Right lung (tissue), 5 donors: ENCODE results near the gene ADAM12. TPM values are rescaled to one million over a fixed set of nuclear protein-coding genes. Genes with fewer than 3 reads are reported as not detected.

ENCODE experiments used
- DNase-seq, 2 donors: peaks; one replicate each; pipeline ENCODE4 v3.0.0-alpha.2; 2013
- polyA plus RNA-seq, 5 donors: library from polyadenylated mRNA; unstranded; fragments of 120-200 nt; gene quantifications; one replicate each; pipeline versions ENCODE4 v1.2.1 to v1.2.3, GENCODE V29; 2013; ENCODE audit warnings: inconsistent platforms in 1 of 5, low replicate concordance in 1 of 5; ENCODE audit not compliant: insufficient read length in 5 of 5, insufficient read depth in 1 of 5

Gene ADAM12
- polyA plus RNA-seq, 5 donors, result 6.3 to 12.1 (median 9.9) TPM

- DNase-seq, result no peak
These were observed 241.5 kb downstream of the ADAM12 start for GRCh38 chr10:126146771-126147170.

GRCh38 chr10:126143117-126143516, 245.2 kb downstream of the ADAM12 start:
- no peak for DNase-seq

DNA sequence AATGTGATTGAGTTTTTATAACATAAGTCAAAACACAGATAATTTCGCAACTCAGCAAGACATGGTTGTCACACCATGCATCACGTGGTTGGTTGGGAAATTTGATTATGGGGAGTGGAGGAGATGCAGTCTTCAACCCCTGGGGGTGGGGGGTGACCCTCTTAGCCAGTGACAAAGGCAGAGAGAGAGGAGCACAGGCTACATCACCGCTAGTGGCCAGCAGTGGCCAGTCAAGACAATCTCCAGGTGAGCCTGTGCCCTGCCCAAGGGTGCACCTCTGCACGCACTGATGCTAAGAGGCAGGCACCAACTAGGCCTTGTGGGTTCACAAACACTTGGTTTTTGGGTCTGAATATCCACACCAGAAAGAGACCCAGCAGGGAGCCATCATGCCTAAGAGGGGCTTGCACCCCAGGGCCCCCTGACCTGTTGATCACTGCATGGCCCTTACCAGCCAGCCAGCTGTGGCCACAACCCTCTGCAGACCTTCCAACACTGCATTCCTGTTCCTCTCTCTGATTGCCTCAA, 247.5 kb downstream of the ADAM12 start:
- DNase-seq, result no peak

DNA sequence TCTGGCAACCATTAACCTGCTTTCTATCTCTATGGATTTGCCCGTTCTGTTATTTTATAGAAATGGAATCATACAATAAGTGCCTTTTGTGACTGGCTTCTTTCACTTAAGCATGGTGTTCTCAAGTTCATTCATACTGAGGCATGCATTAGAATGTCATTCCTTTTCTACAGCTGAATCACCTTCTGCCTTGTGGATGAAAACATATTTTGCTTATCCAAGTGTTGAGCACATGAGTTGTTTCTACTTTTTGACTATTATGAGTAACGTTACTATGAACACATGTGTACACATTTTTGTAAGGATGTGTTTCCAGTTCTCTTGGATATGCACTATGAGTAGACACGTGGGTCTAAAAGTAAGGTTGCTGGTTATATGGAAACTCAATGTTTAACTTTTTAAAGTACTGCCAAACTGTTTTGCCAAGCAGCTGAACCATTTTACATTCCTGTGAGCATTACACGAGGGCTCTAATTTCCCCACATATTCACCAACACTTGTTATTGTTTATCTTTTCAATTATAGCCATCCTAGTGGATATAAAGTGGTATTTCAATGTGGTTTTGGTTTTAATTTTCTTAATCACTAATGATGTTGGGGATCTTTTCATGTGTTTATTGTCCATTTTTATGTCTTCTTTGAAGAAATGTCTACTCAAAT, 250.6 kb downstream of the ADAM12 start:
- DNase-seq, result no peak

GRCh38 chr10:126135941-126136595, 252.2 kb downstream of the ADAM12 start:
- no peak for DNase-seq

- no peak for DNase-seq
These were observed 253.1 kb downstream of the ADAM12 start for GRCh38 chr10:126135177-126135576.

GRCh38 chr10:126133906-126134656, 254.2 kb downstream of the ADAM12 start:
- DNase-seq, result no peak

DNA sequence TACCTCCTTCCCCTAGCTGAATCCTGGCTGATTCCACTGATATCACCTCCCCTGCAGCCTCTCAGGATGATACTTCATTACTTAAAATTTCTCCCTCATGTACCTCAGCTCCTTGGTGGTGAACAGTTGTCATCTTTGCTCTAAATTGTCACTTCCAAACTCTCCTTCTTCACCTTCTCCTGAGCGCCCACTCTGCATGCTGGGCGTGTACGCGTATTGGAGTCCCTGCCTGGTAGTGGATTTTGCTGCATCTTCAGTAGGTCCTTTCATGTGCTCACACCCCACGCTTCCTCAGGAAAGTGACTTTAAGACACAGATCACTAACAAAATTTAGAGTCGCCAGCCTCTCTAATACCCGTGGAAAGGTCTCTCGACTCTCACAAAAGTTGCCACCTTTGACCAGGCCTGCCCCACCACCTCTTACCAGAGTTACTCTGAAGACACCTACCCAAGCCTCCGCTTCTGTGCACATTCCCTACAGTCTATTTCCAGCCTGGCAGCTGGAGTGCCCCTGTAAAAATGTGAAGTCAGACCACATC, 255.1 kb downstream of the ADAM12 start:
- no peak for DNase-seq

- DNase-seq, result no peak
These were observed 256.9 kb downstream of the ADAM12 start for GRCh38 chr10:126131341-126131740.

GRCh38 chr10:126130271-126130710, 258.0 kb downstream of the ADAM12 start:
- DNase-seq, result peak; percentile 53 to 58

GRCh38 chr10:126129026-126129425, 259.3 kb downstream of the ADAM12 start:
- DNase-seq, result no peak

DNA sequence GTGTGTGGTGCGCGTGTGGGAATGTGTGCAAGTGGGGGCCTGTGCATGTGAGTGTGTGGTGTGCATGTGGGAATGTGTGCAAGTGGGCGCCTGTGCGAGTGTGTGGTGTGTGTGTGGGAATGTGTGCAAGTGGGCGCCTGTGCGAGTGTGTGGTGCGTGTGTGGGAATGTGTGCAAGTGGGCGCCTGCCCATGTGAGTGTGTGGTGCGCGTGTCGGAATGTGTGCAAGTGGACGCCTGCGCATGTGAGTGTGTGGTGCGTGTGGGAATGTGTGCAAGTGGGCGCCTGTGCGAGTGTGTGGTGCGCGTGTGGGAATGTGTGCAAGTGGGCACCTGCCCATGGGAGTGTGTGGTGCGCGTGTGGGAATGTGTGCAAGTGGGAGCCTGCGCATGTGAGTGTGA, 259.7 kb downstream of the ADAM12 start:
- DNase-seq, result no peak

GRCh38 chr10:126127481-126128029, 260.7 kb downstream of the ADAM12 start:
- DNase-seq, result no peak

GRCh38 chr10:126126866-126127265, 261.4 kb downstream of the ADAM12 start:
- DNase-seq, result no peak

- DNase-seq, result no peak
These were observed 262.3 kb downstream of the ADAM12 start for GRCh38 chr10:126126023-126126422.

- DNase-seq, result no peak
These were observed 263.5 kb downstream of the ADAM12 start for GRCh38 chr10:126124668-126125349.

DNA sequence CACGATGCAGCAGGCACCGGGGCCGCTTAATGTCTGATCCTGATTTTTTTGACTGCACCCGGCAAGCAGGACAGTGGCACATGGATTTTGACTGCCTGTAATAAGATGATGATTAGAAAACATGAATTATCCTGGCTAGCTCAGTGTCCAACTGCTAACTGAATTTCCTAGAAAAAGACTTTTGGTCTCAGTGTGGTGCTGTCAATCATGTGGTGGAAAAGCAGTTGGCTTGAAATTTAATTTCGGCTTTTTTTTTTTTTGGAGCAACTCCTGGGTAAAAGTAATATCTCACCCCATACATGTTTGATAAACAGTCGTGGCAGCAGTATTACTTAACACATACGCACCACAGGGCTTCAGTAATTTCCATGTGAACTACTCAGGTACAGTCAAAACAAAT, 264.2 kb downstream of the ADAM12 start:
- DNase-seq, result no peak

DNA sequence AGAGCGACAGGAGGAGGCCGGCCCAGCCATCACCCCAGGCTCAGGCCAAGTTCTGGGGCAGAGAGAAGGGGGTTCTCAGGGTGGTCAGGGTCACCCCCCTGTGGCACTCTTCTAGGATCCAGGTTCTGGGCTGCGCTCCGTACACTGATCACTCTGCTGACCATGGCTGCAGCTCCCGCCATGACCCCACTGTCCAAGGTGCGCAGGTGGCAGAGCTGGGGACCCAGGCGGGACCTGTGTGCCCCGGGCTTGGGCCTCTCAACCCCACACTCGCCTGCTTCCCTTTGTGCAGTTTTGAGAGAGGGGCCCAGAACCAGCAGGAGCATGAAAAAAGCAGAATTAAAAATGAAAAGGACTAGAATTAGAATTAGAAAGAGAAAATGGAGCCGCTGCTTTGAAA, 264.8 kb downstream of the ADAM12 start:
- DNase-seq, result no peak

DNA sequence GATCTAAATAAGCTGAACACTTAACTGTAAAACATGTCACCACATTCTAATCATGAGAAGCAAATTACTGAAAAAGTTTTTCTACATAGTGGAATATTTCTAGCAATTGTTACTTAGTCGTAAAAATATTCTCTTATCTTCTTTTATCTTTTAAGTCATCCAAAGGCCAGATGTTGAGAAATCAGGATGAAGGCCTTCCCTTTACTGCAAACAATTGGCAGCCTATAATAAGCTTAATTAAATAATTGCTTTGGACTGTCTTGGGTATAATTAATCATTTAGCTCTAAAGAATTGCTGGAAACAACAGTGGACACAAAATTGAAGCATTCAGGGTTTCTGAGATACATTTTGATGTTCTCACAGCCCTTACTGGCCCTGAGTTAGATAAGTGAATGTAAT, 265.4 kb downstream of the ADAM12 start:
- no peak for DNase-seq

- no peak for DNase-seq
These were observed 268.7 kb downstream of the ADAM12 start for GRCh38 chr10:126119599-126119998.

- no peak for DNase-seq
These were observed 269.8 kb downstream of the ADAM12 start for GRCh38 chr10:126118476-126118875.
